ENCODE measurements around the gene KMO.

The KMO gene

DNA sequence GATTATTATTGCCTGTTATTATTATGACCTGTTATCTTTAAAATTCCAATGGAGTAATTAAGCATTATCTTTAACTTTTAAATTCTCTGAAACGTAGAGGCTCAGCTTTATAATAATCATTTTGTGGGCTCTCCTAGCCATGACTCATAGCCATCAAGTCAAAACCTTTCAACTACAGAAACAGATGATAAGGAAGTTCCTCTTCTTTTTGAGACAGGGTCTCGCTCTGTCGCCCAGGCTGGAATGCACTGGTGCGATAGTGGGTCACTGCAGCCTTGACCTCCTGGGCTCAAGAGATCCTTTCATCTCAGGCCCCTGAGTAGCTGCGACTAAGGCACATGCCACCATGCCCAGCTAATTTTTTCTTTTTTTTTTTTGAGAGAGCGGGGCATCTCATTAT lies 64.5 kb downstream of the KMO start:
- H3K27me3 ChIP-seq (ENCODE audit: insufficient read depth, low read length, poor library complexity, severe bottlenecking) = no peaks in the 10 kb centered on the region
- no peak overlapping the region for H3K9ac ChIP-seq (ENCODE audit: low read depth, low read length, poor library complexity, severe bottlenecking)
- H3F3A ChIP-seq (ENCODE audit: low read depth) = no peaks in the 10 kb centered on the region
- H3K4me1 ChIP-seq (ENCODE audit: insufficient read depth, low read length, poor library complexity, severe bottlenecking) = no peaks in the 10 kb centered on the region
- no peaks in the 10 kb centered on the region for H4K20me1 ChIP-seq (ENCODE audit: insufficient read depth, low read length, poor library complexity, severe bottlenecking)
- TF ChIP-seq, protein P1, sequence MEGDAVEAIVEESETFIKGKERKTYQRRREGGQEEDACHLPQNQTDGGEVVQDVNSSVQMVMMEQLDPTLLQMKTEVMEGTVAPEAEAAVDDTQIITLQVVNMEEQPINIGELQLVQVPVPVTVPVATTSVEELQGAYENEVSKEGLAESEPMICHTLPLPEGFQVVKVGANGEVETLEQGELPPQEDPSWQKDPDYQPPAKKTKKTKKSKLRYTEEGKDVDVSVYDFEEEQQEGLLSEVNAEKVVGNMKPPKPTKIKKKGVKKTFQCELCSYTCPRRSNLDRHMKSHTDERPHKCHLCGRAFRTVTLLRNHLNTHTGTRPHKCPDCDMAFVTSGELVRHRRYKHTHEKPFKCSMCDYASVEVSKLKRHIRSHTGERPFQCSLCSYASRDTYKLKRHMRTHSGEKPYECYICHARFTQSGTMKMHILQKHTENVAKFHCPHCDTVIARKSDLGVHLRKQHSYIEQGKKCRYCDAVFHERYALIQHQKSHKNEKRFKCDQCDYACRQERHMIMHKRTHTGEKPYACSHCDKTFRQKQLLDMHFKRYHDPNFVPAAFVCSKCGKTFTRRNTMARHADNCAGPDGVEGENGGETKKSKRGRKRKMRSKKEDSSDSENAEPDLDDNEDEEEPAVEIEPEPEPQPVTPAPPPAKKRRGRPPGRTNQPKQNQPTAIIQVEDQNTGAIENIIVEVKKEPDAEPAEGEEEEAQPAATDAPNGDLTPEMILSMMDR (conservative IDR thresholded peaks at IDR 0.05; ENCODE audit: low read length) = no peak
- no peak for TF ChIP-seq EZH2phosphoT487 (IDR thresholded peaks at IDR 0.05; ENCODE audit: borderline replicate concordance)
- no peaks in the 10 kb centered on the region for H3K9me2 ChIP-seq (replicated peaks; ENCODE audit: low read depth, low read length)
- no peak overlapping the region for H3K4me2 ChIP-seq (ENCODE audit: low read depth, low read length, poor library complexity, severe bottlenecking)
- no peak overlapping the region for H2AFZ ChIP-seq (ENCODE audit: low read length)
- H3K4me3 ChIP-seq (ENCODE audit: low read length, poor library complexity, severe bottlenecking) = no peak overlapping the region
- no peaks in the 10 kb centered on the region for H3K36me3 ChIP-seq (ENCODE audit: insufficient read depth, low read length)
- no peaks in the 10 kb centered on the region for H3K9me3 ChIP-seq (ENCODE audit: insufficient read depth, low read depth, low read length)
- H3K79me2 ChIP-seq (ENCODE audit: insufficient read depth, low read length) = no peaks in the 10 kb centered on the region

DNA sequence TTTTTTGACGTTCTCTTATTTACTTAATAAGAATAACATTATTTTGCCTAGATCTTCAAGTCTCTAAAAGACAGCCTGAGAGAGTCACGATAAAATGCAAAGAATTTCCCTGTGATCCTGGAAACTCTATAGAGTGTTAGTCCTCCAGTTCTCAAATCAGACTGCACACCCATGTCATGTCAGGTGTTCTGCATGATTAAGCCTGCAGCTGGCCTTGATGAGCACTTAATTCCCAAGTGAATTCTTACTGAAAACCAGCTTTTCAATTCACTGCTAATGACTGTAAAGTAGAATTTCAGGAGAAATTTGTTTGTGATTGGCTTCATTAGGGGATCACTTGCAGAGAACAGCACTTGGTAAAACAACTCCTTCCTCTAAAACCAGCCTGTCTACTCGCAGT lies 66.1 kb downstream of the KMO start:
- no peak for TF ChIP-seq EZH2phosphoT487 (IDR thresholded peaks at IDR 0.05; ENCODE audit: borderline replicate concordance)
- TF ChIP-seq, protein P1 (conservative IDR thresholded peaks at IDR 0.05; ENCODE audit: low read length) = no peak
- Histone ChIP-seq H3K9me2 (replicated peaks; ENCODE audit: low read depth, low read length) (no peaks in the 10 kb centered on the region), H3K4me1 (ENCODE audit: insufficient read depth, low read length, poor library complexity, severe bottlenecking) (no peaks in the 10 kb centered on the region), H3K9me3 (ENCODE audit: insufficient read depth, low read depth, low read length) (no peaks in the 10 kb centered on the region), H2AFZ (ENCODE audit: low read length) (no peak overlapping the region), H3K79me2 (ENCODE audit: insufficient read depth, low read length) (no peaks in the 10 kb centered on the region), H4K20me1 (ENCODE audit: insufficient read depth, low read length, poor library complexity, severe bottlenecking) (no peaks in the 10 kb centered on the region), H3K9ac (ENCODE audit: low read depth, low read length, poor library complexity, severe bottlenecking) (no peak overlapping the region), H3K27me3 (ENCODE audit: insufficient read depth, low read length, poor library complexity, severe bottlenecking) (no peaks in the 10 kb centered on the region), H3K4me3 (ENCODE audit: low read length, poor library complexity, severe bottlenecking) (no peak overlapping the region), H3K4me2 (ENCODE audit: low read depth, low read length, poor library complexity, severe bottlenecking) (no peak overlapping the region), H3K36me3 (ENCODE audit: insufficient read depth, low read length) (no peaks in the 10 kb centered on the region), H3F3A (ENCODE audit: low read depth) (no peaks in the 10 kb centered on the region)

DNA sequence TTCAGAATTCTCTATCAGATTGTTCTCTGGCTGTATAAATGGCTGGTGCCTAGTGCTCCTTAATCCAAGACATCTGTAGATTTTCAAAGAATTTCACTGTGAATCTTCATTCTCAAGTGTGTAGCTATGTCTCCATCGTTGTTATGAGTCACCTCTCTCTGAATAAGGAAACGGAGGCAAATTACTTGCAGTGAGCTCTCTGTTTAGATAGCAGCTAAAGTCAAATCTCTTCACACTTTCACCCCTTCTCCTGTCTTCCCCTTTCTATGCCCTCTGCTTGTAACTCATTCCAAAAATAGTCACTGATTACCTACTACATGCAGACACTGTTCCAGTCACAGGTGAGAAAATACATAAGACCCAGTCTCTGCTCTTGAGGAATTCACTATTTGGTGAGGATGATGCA lies 68.3 kb downstream of the KMO start:
- Histone ChIP-seq H3F3A (ENCODE audit: low read depth) (no peaks in the 10 kb centered on the region), H3K36me3 (ENCODE audit: insufficient read depth, low read length) (no peaks in the 10 kb centered on the region), H3K9me3 (ENCODE audit: insufficient read depth, low read depth, low read length) (no peaks in the 10 kb centered on the region), H4K20me1 (ENCODE audit: insufficient read depth, low read length, poor library complexity, severe bottlenecking) (no peaks in the 10 kb centered on the region), H3K79me2 (ENCODE audit: insufficient read depth, low read length) (no peaks in the 10 kb centered on the region), H3K4me1 (ENCODE audit: insufficient read depth, low read length, poor library complexity, severe bottlenecking) (no peaks in the 10 kb centered on the region), H3K9me2 (replicated peaks; ENCODE audit: low read depth, low read length) (no peaks in the 10 kb centered on the region), H3K4me2 (ENCODE audit: low read depth, low read length, poor library complexity, severe bottlenecking) (no peak overlapping the region), H2AFZ (ENCODE audit: low read length) (no peak overlapping the region), H3K27me3 (ENCODE audit: insufficient read depth, low read length, poor library complexity, severe bottlenecking) (no peaks in the 10 kb centered on the region), H3K4me3 (ENCODE audit: low read length, poor library complexity, severe bottlenecking) (no peak overlapping the region), H3K9ac (ENCODE audit: low read depth, low read length, poor library complexity, severe bottlenecking) (no peak overlapping the region)
- no peak for TF ChIP-seq EZH2phosphoT487 (IDR thresholded peaks at IDR 0.05; ENCODE audit: borderline replicate concordance)
- TF ChIP-seq, protein P1 (conservative IDR thresholded peaks at IDR 0.05; ENCODE audit: low read length) = no peak
